Subcutaneous adipose tissue (tissue), 4 donors: ENCODE measurements around the gene C6orf132. TPM values are rescaled to one million over a fixed set of nuclear protein-coding genes. Genes with fewer than 3 reads are reported as not detected.

Experiments used
- total RNA-seq, 4 donors: library from RNA; depleted of rRNA; stranded (reverse); fragments of >200 nt; gene quantifications; one replicate each; pipeline ENCODE4 v1.1.0, GENCODE V29; 2016
- TF ChIP-seq, protein P1 (sequence below): fragments of 450-650 bp; IDR thresholded peaks from one replicate; pipeline ENCODE4 v1.5.1; 2016; ENCODE audit warnings: low read depth, mild to moderate bottlenecking, control low read depth, antibody characterized with exemption, moderate library complexity

The C6orf132 gene
- total RNA-seq, 4 donors from 2014 or later = 1.3 to 5.3 (median 2.6) TPM

DNA sequence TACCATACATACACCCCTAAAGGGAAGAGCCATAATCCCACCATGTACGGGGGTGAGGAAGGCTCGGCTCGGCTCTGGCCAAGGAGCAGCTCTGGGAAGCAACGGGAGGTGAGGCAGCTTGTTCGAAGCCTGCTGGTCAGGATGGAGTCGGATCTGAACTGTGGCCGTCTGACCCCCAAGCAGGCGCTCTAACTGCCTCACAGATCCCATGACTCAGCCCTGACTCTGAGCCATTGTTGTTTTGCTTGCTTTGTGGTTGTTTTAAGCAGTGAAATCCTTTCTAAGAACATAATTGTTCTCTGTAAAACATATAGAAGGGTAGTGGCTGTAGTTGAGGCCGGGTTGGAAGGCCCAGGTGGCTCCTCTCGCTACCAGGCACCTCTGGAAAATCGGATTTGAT lies 10.9 kb downstream of the C6orf132 start:
- TF ChIP-seq, protein P1, sequence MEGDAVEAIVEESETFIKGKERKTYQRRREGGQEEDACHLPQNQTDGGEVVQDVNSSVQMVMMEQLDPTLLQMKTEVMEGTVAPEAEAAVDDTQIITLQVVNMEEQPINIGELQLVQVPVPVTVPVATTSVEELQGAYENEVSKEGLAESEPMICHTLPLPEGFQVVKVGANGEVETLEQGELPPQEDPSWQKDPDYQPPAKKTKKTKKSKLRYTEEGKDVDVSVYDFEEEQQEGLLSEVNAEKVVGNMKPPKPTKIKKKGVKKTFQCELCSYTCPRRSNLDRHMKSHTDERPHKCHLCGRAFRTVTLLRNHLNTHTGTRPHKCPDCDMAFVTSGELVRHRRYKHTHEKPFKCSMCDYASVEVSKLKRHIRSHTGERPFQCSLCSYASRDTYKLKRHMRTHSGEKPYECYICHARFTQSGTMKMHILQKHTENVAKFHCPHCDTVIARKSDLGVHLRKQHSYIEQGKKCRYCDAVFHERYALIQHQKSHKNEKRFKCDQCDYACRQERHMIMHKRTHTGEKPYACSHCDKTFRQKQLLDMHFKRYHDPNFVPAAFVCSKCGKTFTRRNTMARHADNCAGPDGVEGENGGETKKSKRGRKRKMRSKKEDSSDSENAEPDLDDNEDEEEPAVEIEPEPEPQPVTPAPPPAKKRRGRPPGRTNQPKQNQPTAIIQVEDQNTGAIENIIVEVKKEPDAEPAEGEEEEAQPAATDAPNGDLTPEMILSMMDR = no peak

DNA sequence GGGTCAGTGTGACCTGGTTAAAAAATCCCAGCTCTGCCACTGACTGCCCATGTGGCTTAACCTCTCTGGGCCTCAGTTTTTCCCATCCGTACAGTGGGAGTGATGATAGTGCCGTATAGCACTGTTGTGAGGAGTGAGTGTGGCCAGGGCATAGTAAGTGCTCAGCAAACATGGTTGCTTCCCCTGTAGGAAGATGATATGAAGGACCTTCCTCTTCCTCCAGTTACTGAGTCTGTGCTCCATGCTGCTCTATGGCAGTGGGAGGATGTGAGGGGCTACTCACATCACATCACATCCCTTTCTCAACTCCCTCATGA lies 13.1 kb downstream of the C6orf132 start:
- TF ChIP-seq, protein P1 = no peak

DNA sequence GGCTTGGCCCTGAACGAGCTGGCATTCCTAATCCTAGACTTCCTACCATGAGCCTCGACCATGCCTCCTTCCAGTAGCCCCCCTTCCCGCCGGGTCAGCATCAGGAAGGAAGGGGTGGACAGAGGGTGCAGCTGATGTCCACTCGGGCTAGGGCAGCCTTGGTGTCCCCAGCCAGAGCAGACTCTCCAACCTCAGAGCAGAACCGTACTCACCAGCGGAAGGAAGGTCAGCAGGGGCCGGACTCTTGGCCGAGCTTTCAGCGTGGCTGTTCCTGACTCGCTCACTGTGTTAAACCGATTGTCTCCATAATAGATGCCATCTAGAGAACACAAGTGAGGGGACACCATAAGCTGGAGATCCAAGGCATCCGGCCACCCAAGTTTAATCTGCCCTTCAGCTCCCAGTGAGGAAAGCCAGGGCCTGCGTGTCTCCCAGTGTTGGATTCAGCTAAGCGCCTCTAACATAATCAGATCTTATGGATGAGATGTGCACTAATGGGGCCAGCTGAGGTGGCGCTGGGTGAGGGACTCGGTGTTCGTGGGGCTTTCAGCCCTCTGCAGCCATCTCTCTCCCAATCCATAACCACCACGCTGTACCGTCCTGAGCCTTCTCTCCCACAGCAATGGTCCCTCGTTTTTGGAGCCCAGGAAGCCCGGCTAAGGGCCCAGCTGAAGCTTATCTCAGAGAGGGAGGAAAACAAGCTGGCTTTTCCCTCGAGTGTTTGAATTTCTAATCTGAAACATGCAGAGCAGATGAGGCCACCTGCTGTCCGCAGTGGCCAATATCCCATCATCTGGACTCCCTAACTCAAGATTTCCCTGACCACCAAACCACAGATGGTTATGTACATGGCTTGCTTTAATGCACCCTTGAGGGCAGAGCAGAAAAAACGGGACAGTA lies 13.7 kb downstream of the C6orf132 start:
- TF ChIP-seq, protein P1 = no peak

DNA sequence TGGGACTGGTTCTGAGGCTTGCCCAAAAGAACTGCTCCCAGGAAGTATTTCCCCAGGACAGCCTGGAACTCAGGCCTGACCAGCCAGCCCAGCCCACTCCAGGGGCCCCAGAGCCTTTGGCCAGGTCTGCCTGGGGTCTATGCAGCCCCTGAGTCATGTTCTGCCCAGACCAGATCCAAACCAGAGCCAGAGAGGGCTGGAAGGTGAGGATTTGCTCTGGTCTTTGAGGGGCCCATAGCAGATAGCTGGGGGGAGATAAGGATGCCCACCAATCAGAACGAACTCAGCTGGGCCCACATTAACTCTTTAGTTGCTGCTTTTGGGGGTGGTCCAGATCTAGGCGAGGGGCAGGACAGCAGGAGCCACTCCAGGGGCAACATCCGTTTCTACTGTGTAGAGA lies 16.8 kb downstream of the C6orf132 start:
- TF ChIP-seq, protein P1 = no peak

DNA sequence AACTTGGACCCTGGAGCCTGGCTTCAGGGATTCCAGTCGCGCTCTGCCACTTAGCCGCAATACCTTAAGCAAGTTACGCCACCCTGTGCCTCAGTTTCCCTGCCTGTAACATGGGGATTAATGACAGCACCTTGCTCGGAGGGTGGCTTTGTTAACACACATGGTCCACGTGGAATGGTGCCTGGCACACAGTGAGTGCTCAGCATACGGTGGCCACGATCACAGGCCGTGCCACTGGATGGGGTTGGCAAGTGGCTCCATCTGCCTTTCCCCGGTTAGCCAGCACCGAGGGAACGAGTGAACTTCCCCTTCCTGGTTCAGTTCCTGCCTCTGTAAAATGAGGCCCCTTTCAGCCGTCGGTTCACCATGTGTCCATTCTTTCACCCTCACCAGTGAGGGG lies 17.2 kb downstream of the C6orf132 start:
- TF ChIP-seq, protein P1 = no peak

DNA sequence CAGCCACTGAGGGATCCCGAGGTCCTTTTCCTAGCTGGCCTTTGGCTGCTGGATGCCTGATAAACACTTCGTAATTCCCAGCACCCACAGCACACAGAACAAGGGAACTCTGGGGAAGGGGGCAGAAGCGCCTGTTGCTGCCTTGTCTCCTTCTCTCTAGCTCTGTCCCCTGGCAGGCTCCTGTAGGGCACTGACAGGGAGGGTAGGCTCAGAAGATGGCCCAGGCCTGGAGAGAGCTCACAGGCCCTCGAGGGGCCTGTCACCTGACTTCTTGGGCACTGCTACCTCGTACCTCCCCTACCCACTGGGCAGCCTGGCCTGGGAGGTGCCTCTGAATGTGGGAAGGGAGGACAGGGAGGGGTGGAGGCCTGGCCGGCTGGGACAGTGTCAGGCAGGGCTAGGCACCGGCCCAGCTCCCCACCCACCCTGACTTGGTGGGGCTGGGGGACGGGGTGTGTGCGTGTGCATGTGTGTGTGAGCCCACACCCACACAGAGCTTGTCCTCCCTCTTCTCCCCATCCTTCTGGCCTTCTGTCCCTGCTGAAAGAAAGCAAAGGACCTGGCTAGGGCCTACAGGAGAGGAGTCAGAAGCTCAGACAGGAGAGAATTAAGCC lies 18.1 kb downstream of the C6orf132 start:
- TF ChIP-seq, protein P1 = no peak

DNA sequence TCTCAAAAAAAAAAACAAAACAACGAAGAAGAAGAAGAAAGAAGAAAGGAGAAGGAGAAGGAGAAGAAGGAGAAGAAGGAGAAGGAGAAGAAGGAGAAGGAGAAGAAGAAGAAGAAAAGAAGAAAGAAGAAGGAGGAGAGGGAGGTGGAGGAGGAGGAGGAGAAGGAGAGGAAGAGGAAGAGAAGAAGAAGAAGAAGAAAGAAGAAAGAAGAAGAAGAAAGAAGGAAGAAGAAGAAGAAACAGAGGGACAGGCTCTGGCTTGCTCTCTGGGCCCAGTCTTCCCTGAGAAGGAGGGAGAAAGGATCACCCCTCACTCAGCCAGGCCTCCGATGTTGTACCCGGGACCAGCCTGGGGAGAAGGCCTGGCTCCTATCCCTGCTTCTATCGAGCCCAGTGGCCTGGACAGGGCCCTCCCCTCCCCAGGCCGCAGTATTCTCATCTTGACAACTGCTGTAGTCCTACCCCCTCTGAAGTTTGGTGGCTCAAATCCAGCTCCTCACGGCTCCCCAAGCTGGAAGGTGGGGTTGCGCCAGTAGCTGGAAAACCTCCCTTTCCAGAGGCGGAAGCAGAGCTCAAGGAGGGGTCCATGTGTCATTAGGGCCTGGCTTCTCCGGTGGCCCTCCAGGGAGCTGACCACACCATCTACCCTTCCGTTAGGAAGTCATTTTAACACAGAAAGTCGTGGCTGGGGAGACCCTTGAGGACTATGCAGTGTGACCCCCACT lies 18.9 kb downstream of the C6orf132 start:
- TF ChIP-seq, protein P1 = no peak
